Kidney (tissue), 14 donors: ENCODE results near the gene DNAJB6. TPM values are rescaled to one million over a fixed set of nuclear protein-coding genes. Genes with fewer than 3 reads are reported as not detected.

Source experiments
- DNase-seq, 5 donors: peaks; one replicate each; pipeline ENCODE4 v3.0.0-alpha.2; 2013 to 2020
- FAIRE-seq: peaks from 2 replicates; lab custom pipeline; 2012; peaks lifted over from hg19 to GRCh38; lab: Jason Lieb, UNC
- H3K27ac ChIP-seq, 2 donors: one replicate each; pipeline ENCODE4 v1.7.0; 2013; ENCODE audit warnings: low read depth in 2 of 2, low read length in 2 of 2, inconsistent platforms in 1 of 2
- H3K27me3 ChIP-seq: one replicate; pipeline ENCODE4 v1.7.1; 2013; ENCODE audit warnings: low read length, inconsistent platforms; ENCODE audit not compliant: control insufficient read depth, insufficient read depth
- H3K36me3 ChIP-seq, 3 donors: one replicate each; pipeline versions ENCODE4 v1.7.0 to v1.7.1; 2013; ENCODE audit warnings: low read length in 3 of 3, control low read depth in 1 of 3, inconsistent platforms in 1 of 3; ENCODE audit not compliant: insufficient read depth in 3 of 3, control insufficient read depth in 2 of 3
- H3K4me1 ChIP-seq, 3 donors: one replicate each; pipeline versions ENCODE4 v1.7.0 to v1.7.1; 2013; ENCODE audit warnings: low read length in 3 of 3, inconsistent platforms in 1 of 3, low read depth in 1 of 3; ENCODE audit not compliant: control insufficient read depth in 2 of 3, insufficient read depth in 2 of 3
- H3K4me3 ChIP-seq, 3 donors: one replicate each; pipeline versions ENCODE4 v1.7.0 to v1.8.1; 2013; ENCODE audit warnings: low read length in 3 of 3, control low read depth in 1 of 3, inconsistent platforms in 1 of 3
- H3K9ac ChIP-seq, 3 donors: one replicate each; pipeline versions ENCODE4 v1.7.0 to v1.7.1; 2013; ENCODE audit warnings: low read length in 3 of 3, control low read depth in 1 of 3, inconsistent platforms in 1 of 3
- H3K9me3 ChIP-seq, 3 donors: one replicate each; pipeline versions ENCODE4 v1.7.0 to v1.7.1; 2013; ENCODE audit warnings: low read length in 3 of 3, control low read depth in 1 of 3, inconsistent platforms in 1 of 3; ENCODE audit not compliant: control insufficient read depth in 2 of 3, insufficient read depth in 1 of 3
- CTCF ChIP-seq: IDR thresholded peaks from 3 replicates; pipeline ENCODE4 v1.5.1; 2012; ENCODE audit warnings: mild to moderate bottlenecking, moderate library complexity, borderline replicate concordance; ENCODE audit not compliant: insufficient read depth; ENCODE audit errors: extremely low read depth
- intact Hi-C: fragments of 100-400 bp; cut with DNase I; formaldehyde crosslinking; loops from one replicate; pipeline ENCODE4 v1.11.1; 2022
- polyA plus RNA-seq: library from polyadenylated mRNA; stranded (reverse); fragments of 350-450 nt; fragmentation: Illumina TruSeq; extraction: RNeasy Lipid Tissue Mini Kit (QIAGEN cat#74804); gene quantifications from one replicate; pipeline ENCODE4 v1.2.3, GENCODE V29; 2014; ENCODE audit warnings: low read depth, low replicate concordance; ENCODE audit not compliant: insufficient read depth
- total RNA-seq: library from RNA; stranded (reverse); fragmentation: NEBNext Ultra II Directional; extraction: Animal tissue kit (Norgen Biotek cat#: 25700); gene quantifications from one replicate; pipeline ENCODE4 v1.2.1, GENCODE V29; 2021
- donor health status: control.
- donor health status: control.
- donor health status: control.
- donor health status: control.
- donor health status: control.
- donor health status: DM: yes; HTN: yes; CAD: no.
- donor health status: Normal renal cell carcinoma (clear cell type).

The DNAJB6 gene
- total and polyA plus RNA-seq, 2 donors from 2014 or later: 74.5 to 86.8 TPM

- H3K36me3 ChIP-seq: no peaks in the 10 kb centered on the region
- no peaks in the 10 kb centered on the region for H3K27me3 ChIP-seq
- DNase-seq: no peak
- H3K27ac ChIP-seq: no peak overlapping the region
- no peak overlapping the region for H3K4me3 ChIP-seq
- TF ChIP-seq CTCF: no peak
- no peak overlapping the region for H3K9ac ChIP-seq
- no peak for FAIRE-seq
- H3K9me3 ChIP-seq: no peaks in the 10 kb centered on the region
- intact Hi-C loops: no loop called here
- H3K4me1 ChIP-seq: peaks cover 0 to 3% (median 0%) of the 10 kb centered on the region in 3 donors
Observed at GRCh38 chr7:157300369-157300825, 36.4 kb upstream of the DNAJB6 start.

- TF ChIP-seq CTCF: no peak
- no peak for DNase-seq
- intact Hi-C loops: no loop called here
- H3K27ac ChIP-seq: no peak overlapping the region
- H3K36me3 ChIP-seq: no peaks in the 10 kb centered on the region
- peaks cover 0 to 3% (median 0%) of the 10 kb centered on the region in 3 donors for H3K4me1 ChIP-seq
- no peaks in the 10 kb centered on the region for H3K27me3 ChIP-seq
- no peak overlapping the region for H3K4me3 ChIP-seq
- FAIRE-seq: no peak
- H3K9me3 ChIP-seq: no peaks in the 10 kb centered on the region
- H3K9ac ChIP-seq: no peak overlapping the region
Observed at GRCh38 chr7:157301610-157302120, 35.1 kb upstream of the DNAJB6 start.

- H3K4me3 ChIP-seq: no peak overlapping the region
- no peaks in the 10 kb centered on the region for H3K4me1 ChIP-seq
- FAIRE-seq: no peak
Observed at GRCh38 chr7:157306846-157307838, 29.7 kb upstream of the DNAJB6 start.

More at GRCh38 chr7:157306846-157307838, 29.7 kb upstream of the DNAJB6 start:
- H3K9ac ChIP-seq: no peak overlapping the region
- DNase-seq: no peak
- intact Hi-C loops: no loop called here
- H3K27ac ChIP-seq: no peak overlapping the region
- no peaks in the 10 kb centered on the region for H3K36me3 ChIP-seq
- TF ChIP-seq CTCF: no peak
- H3K9me3 ChIP-seq: no peaks in the 10 kb centered on the region
- H3K27me3 ChIP-seq: no peaks in the 10 kb centered on the region
